AG20443 (cell line): ENCODE results near the gene NAA10.

ENCODE experiments used
- DNase-seq: peaks from one replicate; pipeline ENCODE4 v3.0.0; 2012; ENCODE audit warnings: low spot score, mixed read lengths

Gene NAA10

DNA sequence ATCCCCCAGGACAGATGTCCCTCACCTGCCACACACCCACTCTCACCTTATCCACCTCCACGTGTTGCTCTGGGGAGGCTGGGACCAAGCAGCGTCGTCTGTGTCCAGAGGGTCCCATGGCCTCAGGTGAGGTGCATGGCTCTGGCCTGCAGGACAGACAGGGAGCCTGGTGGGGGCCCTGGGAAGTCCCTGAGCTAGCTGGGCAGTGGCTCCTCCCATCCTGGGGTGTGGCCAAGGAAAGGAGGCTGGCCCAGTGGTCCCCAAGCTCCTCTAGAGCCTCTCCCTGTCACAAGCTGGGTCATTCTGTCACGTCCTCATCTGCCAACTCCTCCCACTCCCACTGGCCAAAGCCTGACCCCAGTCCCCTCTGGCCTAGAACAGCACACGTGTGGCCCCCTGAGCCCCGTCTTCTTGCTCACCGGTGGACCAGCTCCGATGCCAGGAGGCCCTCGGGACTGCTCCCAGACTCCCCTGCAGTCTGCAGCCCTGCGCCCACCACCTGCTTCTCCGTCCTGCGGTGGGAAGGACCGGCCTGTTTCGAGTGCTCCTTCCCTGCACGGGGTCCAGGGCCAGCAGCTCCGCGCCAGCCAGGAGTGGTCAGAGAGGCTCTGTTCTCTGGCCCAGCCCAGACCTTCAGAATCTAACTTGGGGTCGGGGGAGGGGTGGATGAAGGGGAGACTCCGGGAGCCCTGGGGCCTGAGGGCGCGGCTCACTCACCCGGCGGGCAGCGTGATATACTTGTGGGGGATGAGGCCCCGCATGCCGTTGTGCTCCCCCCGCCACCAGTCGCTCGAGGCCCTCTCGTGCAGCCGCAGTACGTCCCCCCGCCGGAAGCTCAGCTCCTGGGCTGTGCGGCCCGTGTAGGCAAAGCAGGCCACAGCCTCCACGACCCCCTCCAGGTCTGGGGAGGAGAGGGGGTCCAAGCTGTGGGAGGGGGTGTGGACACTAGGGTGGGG is 25.5 kb downstream of the NAA10 start:
- DNase-seq, result no peak

DNA sequence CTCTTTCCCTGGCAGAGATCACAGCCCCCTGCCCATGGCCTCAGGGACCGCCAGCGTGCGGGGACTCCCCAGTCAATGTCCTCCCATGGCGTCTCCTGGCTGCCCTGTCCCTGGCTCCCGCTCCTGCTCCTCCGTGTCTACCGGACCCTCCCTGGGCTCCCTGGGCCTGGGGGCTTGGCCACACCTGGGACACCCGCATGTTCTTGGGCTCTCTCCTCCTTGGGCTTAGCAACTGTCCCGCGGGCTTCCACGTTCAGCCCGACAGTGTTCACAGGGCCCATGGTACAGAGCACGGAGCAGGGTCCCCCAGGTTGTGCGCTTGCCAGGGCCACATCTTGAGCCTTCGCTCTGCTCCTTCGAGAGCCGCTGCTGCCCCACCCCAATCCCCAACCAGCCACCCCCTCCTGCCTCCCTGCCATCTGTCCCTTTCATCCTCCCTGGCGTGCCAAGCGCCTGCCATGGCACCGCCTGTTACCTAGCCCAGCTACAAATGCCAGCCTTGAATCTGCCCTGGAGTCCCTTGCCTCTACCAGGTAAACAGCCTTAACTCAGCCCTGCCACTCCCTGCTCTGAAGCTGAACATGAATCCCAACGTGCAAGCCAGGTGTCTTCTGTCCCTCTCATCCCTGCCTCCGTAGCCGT is 26.5 kb downstream of the NAA10 start:
- DNase-seq, result no peak

DNA sequence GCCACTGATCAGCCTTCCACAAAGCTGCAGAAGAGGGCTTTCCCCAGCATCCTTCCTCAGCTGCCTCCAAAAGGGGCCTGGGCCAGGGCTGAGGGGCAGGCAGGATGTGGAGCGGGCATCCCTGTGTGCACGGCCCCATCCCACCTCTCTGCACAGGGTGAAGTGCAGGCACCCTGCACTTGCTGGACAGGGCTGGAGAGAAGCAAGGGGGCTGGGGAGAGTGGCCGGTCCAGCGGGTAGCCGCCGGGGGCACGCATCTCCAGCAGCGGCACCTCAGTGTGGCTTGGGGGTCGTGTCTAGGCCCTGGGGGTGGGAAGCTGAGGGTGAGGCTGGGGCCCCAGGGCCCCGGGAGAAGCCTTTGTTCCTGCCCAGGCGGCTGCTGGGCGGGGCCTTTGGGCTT is 27.4 kb downstream of the NAA10 start:
- DNase-seq, result no peak

GRCh38 chrX:153906126-153906917 is 28.5 kb downstream of the NAA10 start:
- no peak for DNase-seq

- DNase-seq, result no peak
Measured at GRCh38 chrX:153905481-153906095, 29.2 kb downstream of the NAA10 start.

DNA sequence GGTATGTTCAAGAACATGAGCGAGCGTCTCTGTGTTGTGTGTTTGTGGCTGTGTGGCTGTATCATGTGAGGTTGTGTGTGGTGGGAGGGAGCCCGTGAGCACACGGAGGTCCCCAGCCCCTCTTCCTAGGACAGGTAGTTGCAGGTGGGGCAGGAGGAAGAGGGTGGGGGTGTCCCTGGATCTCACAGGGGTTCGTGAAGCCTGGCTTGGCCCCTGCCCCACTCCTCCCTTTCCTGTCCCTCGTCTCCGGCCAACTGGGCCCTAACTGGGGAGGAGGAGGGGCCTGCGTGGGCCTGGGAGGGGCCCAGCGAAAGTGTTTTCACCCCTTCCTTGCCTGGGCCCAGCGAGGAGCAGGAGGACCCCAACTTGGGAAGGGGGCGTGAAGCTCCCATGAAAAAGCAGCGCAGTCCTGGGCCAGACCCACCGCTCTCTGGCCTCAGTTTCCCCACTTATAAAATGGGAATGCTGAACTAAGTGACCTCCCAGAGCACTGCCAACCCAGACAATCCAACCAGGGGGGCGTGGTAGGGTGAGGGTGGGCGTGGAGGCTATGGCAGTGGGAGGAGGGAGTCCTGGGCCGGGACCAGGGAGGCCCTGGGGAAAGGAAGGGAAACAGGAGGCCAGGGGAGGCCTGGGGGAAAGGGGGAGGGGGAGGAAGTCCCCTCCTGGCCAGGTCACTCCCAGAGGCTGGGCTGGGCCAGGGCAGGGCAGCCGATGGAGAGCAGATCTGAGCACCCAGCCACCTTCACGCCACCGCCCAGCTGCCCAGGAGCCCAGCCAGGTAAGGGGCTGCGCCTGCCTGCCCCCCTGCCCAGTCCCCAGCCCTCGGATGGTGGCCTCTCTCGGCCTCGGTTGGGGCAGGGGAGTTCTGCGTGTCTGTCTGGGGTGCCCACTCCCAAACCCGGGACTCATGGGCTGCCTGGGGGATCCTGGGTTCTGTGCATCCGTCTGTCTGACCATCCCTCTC is 30.6 kb downstream of the NAA10 start, which contains the start of gene AVPR2:
Gene AVPR2, plus strand, starts transcription at position 683 of the 967 bp plus-strand sequence. CDS start 473 bp downstream, outside the sequence.
- no peak for DNase-seq

DNA sequence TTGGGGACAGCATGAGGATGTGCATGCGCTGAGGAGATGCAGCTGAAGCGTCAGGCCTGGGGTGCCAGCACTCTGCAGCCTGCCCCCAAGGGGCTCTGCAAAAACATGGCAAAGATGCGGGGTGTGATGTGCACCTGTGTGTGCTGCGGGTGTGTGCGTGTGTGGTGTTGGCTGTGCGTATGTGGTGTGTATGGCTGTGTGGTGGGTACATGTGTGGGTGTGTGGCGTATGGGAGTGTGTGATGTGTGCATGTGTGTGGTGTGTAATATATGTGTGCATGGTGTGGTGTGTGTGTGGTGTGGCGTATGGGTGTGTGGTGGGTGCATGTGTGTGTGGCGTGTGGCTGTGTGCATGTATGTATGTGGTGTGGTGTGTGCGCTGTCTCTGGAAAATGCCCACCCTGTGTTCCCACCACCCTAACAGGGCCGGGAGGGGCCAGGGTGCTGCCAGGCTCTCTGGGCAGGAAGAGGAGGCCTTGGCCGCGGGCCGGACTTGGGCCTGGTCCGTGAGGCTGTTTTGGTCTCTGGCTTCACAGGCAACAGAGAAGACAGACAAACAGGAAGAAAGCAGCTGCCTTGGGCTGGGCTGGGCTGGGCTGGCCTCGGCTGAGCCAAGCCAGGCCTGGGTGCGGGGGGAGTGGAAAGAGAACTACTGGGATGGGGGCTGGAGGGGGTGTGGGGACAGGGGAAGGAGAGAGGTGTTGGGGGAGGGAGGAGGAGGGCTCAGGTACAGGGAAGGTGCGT is 31.4 kb downstream of the NAA10 start:
- DNase-seq, result no peak

DNA sequence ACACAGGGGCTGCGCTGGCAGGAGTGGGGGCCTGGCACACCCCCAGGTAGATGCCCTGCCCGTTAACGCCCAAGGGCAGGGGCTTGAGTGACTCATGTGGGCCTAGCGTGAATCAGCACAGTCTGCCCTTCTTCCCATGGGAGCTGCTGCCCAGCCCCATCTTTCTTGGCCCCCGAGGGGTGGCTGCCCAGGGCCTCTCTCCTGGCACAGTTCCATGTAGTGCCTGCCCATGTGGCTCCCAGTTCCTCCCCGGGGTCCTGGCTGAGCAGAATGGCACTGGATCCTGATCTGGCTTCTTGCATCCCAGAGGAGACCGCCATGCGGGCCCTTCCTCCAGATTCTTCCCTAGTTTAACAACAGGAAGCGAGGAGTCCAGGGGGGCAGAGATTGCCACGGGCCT is 32.5 kb downstream of the NAA10 start:
- no peak for DNase-seq

GRCh38 chrX:153901753-153902140 is 33.1 kb downstream of the NAA10 start:
- DNase-seq, result no peak

GRCh38 chrX:153900831-153901752 is 33.7 kb downstream of the NAA10 start:
- DNase-seq, result peak; percentile 87

GRCh38 chrX:153897899-153898298 is 36.9 kb downstream of the NAA10 start:
- DNase-seq, result no peak

- DNase-seq, result no peak
Measured at GRCh38 chrX:153889123-153889522, 45.7 kb downstream of the NAA10 start.

DNA sequence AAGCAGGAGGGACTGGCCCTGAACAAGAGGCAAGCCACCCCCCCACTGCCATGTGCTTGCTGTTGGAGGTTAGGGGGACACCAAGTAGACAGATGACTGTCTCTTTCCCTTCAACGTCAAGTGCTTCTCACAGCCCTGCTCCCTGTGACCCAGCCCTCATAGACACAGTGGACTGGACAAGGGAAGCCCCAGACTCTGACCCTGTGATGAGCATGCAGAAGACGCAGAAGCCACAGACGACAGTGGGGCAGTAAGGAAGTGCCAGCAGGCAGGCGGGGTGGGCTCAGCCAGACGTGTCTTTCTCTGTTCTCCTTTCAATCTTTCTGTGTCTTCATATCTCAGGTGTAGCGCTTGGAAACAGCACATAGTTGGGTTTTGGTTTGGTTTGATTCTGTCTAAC is 46.5 kb downstream of the NAA10 start:
- DNase-seq, result no peak

- no peak for DNase-seq
Measured at GRCh38 chrX:153887385-153887784, 47.5 kb downstream of the NAA10 start.

DNA sequence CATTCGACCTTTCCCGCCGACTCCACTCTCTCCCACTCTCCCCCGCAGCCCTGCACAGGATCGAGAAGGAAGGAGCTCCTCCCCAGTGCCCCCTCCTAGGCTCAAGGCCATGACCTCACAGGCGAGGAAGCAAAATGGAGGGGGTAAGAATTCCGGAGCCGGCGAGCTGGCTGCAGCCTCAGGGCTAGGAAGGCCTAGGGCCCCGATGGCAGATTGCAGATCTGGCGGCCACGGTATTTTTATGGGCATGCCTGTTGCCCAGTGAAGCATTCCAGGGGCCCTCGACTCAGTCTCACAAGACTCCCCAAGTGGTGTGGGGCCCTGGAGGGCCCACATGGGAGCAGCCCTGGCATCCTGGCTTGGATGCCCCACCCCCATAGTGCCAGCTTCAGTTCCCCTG is 47.9 kb downstream of the NAA10 start:
- no peak for DNase-seq

GRCh38 chrX:153885968-153886903 is 48.6 kb downstream of the NAA10 start, which contains the start of gene L1CAM:
Gene L1CAM (minus strand): TSS chrX:153886173. CDS start chrX:153875836, 10,337 bp downstream.
- peak; percentile 49 for DNase-seq

- DNase-seq, result no peak
Measured at GRCh38 chrX:153885208-153885787, 49.5 kb downstream of the NAA10 start.
